ENCODE measurements around the gene USP17L18. TPM values are rescaled to one million over a fixed set of nuclear protein-coding genes. Genes with fewer than 3 reads are reported as not detected.
"Not testable (repeated sequence)": the region's sequence is repeated elsewhere in the genome, so short reads cannot be mapped to it uniquely, and the experiment has no call there.

Gene USP17L18
- total RNA-seq, 2 experiments from 2014 or later = not detected

GRCh38 chr4:9267319-9267718 is 18.9 kb downstream of the USP17L18 start, which contains the start of gene USP17L22:
TSS of gene USP17L22 (plus strand) at chr4:9267619. CDS start at chr4:9267619, 0 bp downstream.
- H3K9me3 Mint-ChIP-seq; POLR2A ChIA-PET; H3K4me3 ChIP-seq (ENCODE audit: low read length); H3K27ac ChIP-seq (ENCODE audit: low read depth in 1 of 2, low read length in 2 of 2); H3K9me3 ChIP-seq (ENCODE audit: control insufficient read depth in 1 of 2, insufficient read depth in 1 of 2, low read length in 2 of 2); CTCF ChIA-PET; H3K27me3 Mint-ChIP-seq; H3K27me3 ChIP-seq (ENCODE audit: control insufficient read depth in 1 of 2, insufficient read depth in 2 of 2, low read length in 2 of 2); ATAC-seq (ENCODE audit: poor library complexity); intact Hi-C loops (cut with DNase I, micrococcal nuclease); DNase-seq; H3K27ac Mint-ChIP-seq; H3K4me3 Mint-ChIP-seq; H3K4me1 ChIP-seq (ENCODE audit: insufficient read depth, low read length); H3K4me1 Mint-ChIP-seq (ENCODE audit: low read depth); H3K36me3 ChIP-seq (ENCODE audit: insufficient read depth, low read length); H3K36me3 Mint-ChIP-seq (ENCODE audit: low read depth): not testable (repeated sequence)

- H3K27ac Mint-ChIP-seq; intact Hi-C loops (cut with DNase I, micrococcal nuclease); H3K4me3 Mint-ChIP-seq; H3K36me3 ChIP-seq (ENCODE audit: insufficient read depth, low read length); H3K4me1 ChIP-seq (ENCODE audit: insufficient read depth, low read length); POLR2A ChIA-PET; H3K4me1 Mint-ChIP-seq (ENCODE audit: low read depth); ATAC-seq (ENCODE audit: poor library complexity); H3K36me3 Mint-ChIP-seq (ENCODE audit: low read depth); H3K27me3 Mint-ChIP-seq; H3K4me3 ChIP-seq (ENCODE audit: low read length); CTCF ChIA-PET; H3K27me3 ChIP-seq (ENCODE audit: control insufficient read depth in 1 of 2, insufficient read depth in 2 of 2, low read length in 2 of 2); H3K27ac ChIP-seq (ENCODE audit: low read depth in 1 of 2, low read length in 2 of 2); H3K9me3 ChIP-seq (ENCODE audit: control insufficient read depth in 1 of 2, insufficient read depth in 1 of 2, low read length in 2 of 2); H3K9me3 Mint-ChIP-seq: not testable (repeated sequence)
- DNase-seq = peak in 4 of 14 experiments; percentile 0 to 51 (median 14)
These were observed 23.3 kb downstream of the USP17L18 start for GRCh38 chr4:9271719-9272118.

Other genes starting within 250 kb of the USP17L18 start
- gene FAM90A26, start 78.2 kb upstream of the USP17L18 start, total RNA-seq = under 1 TPM in 1 of 2 experiments, not detected in 1; 0.08 TPM
- gene USP17L10, start 38.0 kb upstream of the USP17L18 start, total RNA-seq = not detected
- gene USP17L11, start 33.2 kb upstream of the USP17L18 start, total RNA-seq = not detected
- gene USP17L12, start 28.5 kb upstream of the USP17L18 start, total RNA-seq = not detected
- gene USP17L13, start 23.7 kb upstream of the USP17L18 start, total RNA-seq = not detected
- not detected for gene USP17L15, start 14.2 kb upstream of the USP17L18 start, total RNA-seq
- not detected for gene USP17L17, start 4.8 kb upstream of the USP17L18 start, total RNA-seq
- not detected for gene USP17L19, start 4.7 kb downstream of the USP17L18 start, total RNA-seq
- gene USP17L20, start 9.5 kb downstream of the USP17L18 start, total RNA-seq = not detected
- gene USP17L21, start 14.2 kb downstream of the USP17L18 start, total RNA-seq = not detected
- not detected for gene USP17L22, start 19.0 kb downstream of the USP17L18 start, total RNA-seq
- not detected for gene USP17L24, start 76.5 kb downstream of the USP17L18 start, total RNA-seq
- not detected for gene USP17L25, start 81.3 kb downstream of the USP17L18 start, total RNA-seq
- gene USP17L26, start 86.0 kb downstream of the USP17L18 start, total RNA-seq = not detected
- not detected for gene USP17L5, start 90.8 kb downstream of the USP17L18 start, total RNA-seq
- gene USP17L27, start 95.5 kb downstream of the USP17L18 start, total RNA-seq = not detected
- gene USP17L28, start 100.3 kb downstream of the USP17L18 start, total RNA-seq = not detected
- not detected for gene USP17L29, start 105.0 kb downstream of the USP17L18 start, total RNA-seq
- not detected for gene USP17L30, start 114.5 kb downstream of the USP17L18 start, total RNA-seq
- gene DEFB131A, start 195.8 kb downstream of the USP17L18 start, total RNA-seq = not detected

All from CD4-positive, alpha-beta T cell (primary cell).